NCI-H2196 treated with DMSO at 0.1 percent for 48 hours (cell line): Measurements from ENCODE around the gene MRPS23.
A peak's percentile ranks its signal among the peaks of the same experiment; 100 is the strongest.

Experiments used
- DNase-seq: peaks from one replicate; lab custom pipeline; 2025; ENCODE audit not compliant: unreplicated experiment; lab: John Stamatoyannopoulos, UW

Gene MRPS23

GRCh38 chr17:57849874-57850754, at the start of gene MRPS23:
Gene MRPS23 (minus strand): TSS chr17:57850044. CDS start chr17:57850010, 34 bp downstream.
- DNase-seq = peak; percentile 98

- DNase-seq = no peak
Measured at GRCh38 chr17:57899391-57899790, 49.5 kb upstream of the MRPS23 start.

GRCh38 chr17:57898487-57899311, 48.9 kb upstream of the MRPS23 start:
- no peak for DNase-seq

- DNase-seq = peak; percentile 38
Measured at GRCh38 chr17:57895382-57896060, 45.7 kb upstream of the MRPS23 start.

- no peak for DNase-seq
Measured at GRCh38 chr17:57894848-57895247, 45.0 kb upstream of the MRPS23 start.

GRCh38 chr17:57892820-57893595, 43.2 kb upstream of the MRPS23 start:
- peak; percentile 93 for DNase-seq

- DNase-seq = peak; percentile 70
Measured at GRCh38 chr17:57892146-57892819, 42.4 kb upstream of the MRPS23 start.

GRCh38 chr17:57890857-57891232, 41.0 kb upstream of the MRPS23 start:
- no peak for DNase-seq

- DNase-seq = no peak
Measured at GRCh38 chr17:57889892-57890856, 40.3 kb upstream of the MRPS23 start.

- DNase-seq = no peak
Measured at GRCh38 chr17:57889252-57889651, 39.4 kb upstream of the MRPS23 start.

GRCh38 chr17:57888311-57889216, 38.7 kb upstream of the MRPS23 start:
- no peak for DNase-seq

- no peak for DNase-seq
Measured at GRCh38 chr17:57887161-57887560, 37.3 kb upstream of the MRPS23 start.

GRCh38 chr17:57886020-57886419, 36.2 kb upstream of the MRPS23 start:
- no peak for DNase-seq

- no peak for DNase-seq
Measured at GRCh38 chr17:57885148-57885915, 35.5 kb upstream of the MRPS23 start.

GRCh38 chr17:57881783-57882351, 32.0 kb upstream of the MRPS23 start:
- DNase-seq = no peak

GRCh38 chr17:57881143-57881542, 31.3 kb upstream of the MRPS23 start:
- DNase-seq = no peak

- DNase-seq = no peak
Measured at GRCh38 chr17:57880086-57880456, 30.2 kb upstream of the MRPS23 start.
